C1 segment of cervical spinal cord (tissue), 14 donors: Measurements from ENCODE around the gene USP3.

Source experiments
- DNase-seq, 14 donors: peaks; one replicate each; lab custom pipeline; 2025; lab: John Stamatoyannopoulos, UW

Gene USP3

DNA sequence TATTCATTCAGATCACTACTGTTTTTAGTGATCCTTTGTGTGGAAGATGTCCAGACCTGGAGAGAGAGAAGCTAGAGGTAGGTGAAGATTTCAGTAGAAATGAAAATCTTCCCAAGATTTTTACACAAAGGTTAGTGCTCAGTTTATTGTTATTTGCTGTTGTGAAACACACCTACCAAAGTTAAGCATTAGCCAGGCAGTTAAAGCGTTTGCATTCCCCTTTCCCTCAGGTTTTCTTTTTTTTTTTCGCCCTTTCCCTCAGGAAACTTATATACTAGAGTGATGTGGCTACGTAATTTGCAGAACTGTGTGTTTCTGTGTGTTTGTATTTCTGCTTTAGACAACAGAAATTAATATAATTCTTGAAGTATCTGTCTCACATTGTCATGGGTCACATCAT, 34.5 kb downstream of the USP3 start:
- no peak for DNase-seq

- DNase-seq: no peak
Observed at GRCh38 chr15:63539521-63539920, 35.1 kb downstream of the USP3 start.

GRCh38 chr15:63539998-63540397, 35.6 kb downstream of the USP3 start:
- DNase-seq: no peak

DNA sequence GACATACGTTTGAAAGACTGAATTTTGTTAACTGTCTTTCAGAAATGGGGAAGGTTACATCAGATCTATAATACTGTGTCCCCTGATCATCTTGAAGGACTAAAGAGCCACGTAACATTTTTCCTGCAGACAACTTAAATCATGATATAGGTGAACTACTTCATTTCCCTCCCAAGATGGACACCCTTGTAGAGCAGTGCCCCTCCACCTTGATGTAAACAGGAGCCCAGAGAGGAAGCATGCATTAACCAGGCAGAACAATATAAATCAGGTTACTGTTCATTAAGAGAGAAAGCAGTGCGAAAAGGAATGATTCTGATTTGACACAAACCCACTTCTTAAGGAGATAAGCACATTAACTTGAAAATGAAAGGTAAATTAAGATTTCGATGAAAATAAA, 36.1 kb downstream of the USP3 start:
- no peak for DNase-seq

DNA sequence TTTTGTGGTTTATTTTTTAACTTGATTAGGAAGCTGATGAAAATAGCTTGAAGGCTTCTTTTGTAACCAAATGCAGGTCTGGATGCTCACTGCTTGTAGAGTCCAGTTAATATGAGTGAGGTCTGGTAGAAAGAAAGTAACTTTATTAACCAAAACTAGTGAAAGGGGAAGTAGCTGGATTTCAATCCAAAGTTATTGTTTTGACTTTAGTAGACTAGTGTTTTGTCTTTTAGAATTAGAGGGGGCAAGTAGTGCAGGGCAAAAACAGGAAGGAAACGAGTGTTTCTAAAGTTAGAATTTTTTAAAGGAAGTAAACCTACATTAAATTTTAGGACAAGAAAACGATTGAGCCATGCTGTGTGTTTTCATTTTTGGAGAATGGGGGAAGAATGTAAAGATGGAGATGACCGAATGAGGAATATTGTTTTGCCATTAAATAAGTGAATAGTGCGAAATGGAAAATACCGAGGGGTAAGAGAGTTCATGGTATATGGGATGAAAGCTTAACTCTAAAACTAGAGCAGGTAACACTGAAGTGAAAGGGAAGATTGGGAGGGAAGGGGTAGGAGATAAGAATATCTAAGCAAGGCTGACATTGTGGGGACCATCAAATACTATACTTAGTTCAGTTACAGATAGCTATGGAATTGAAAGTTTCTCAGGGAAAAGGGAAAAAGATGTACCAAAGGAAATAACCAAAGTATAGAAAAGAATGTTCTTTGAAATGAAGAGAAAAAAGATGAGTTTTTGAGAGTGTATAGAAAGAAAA, 40.0 kb downstream of the USP3 start:
- DNase-seq: no peak

- DNase-seq: no peak
Observed at GRCh38 chr15:63545520-63545919, 41.1 kb downstream of the USP3 start.

DNA sequence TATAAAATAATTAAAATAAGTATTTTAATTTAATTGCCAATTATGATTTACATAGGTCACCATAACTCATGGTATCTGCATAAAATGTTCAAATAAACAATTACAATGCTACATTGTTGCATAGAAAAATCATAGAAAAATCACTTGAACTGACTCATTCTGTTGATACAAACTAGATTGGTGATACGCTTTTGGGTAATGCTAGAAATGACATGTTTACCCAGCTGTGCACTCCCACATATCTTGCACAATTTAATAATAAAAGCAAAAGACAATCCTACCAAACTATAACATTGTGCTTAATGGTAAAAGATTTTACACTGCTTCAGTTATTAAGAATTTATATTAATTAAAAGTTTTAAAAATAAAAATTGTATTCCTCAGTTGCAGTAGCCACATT, 47.0 kb downstream of the USP3 start:
- DNase-seq: no peak

GRCh38 chr15:63553388-63553791, 49.0 kb downstream of the USP3 start:
- DNase-seq: no peak

DNA sequence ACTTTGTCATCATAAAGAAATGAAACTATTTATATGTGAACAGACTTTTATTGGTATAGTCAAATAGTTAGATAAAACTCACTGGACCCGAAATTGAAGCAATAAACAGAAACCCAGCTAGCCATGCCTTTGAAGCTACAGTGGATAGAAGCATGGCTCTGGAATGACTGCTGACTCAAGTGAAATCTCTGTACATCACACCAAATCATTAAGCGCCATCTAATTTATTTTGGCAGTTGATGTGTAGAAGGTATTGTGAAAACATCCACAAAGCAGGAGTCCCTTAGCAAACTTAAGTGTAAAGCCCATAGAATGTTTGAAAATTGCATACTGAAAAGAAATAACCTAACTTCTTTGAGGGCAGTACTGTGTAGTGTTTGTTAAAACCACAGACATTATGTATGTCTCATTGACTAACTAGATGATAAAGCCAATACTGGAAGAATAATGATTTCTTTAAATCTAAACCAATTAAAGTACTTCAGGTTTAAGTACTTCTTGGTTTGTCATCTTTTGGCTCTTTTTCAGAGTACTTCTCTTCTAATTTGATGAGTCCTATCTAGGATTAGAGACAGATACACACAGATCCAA, 50.0 kb downstream of the USP3 start:
- DNase-seq: no peak

- DNase-seq: no peak
Observed at GRCh38 chr15:63555507-63555906, 51.1 kb downstream of the USP3 start.

DNA sequence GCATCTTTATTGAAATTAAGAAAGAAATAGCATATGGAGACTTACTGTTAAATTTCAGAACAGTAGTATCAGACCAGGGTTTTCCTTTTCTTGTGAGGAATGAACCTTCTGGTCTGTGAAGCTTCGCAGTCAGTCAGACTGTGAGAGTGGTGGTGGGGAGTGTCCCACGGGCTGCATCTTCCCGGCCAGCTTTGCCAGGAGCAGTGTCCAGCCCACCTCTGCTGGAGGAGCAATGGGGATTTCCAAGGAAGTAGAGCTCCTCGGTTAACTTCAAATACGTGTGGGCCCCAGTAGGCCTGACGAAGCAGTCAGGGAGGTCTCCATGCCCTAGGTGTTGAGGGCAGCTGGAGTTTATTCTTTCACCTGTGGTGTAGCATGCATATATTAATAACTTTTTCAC, 51.9 kb downstream of the USP3 start:
- no peak for DNase-seq

DNA sequence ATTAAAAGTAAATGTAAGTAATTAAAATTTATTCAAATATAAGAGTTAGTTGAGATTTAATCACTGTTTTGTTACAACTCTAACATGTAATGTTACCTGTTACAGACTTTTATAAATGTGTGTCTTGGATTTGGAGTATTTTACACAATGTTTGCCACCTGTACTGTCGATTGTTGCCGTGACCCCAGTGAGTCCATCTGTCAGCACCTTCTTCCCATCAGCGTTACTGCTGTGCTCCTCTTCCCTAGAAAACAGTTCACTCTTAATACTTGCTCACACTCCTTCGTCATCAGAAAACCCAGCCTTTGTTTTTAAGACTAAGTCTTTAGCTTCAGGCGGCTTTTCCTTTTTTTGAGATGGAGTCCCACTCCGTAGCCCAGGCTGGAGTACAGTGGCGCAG, 52.3 kb downstream of the USP3 start:
- DNase-seq: no peak

- no peak for DNase-seq
Observed at GRCh38 chr15:63559753-63560152, 55.4 kb downstream of the USP3 start.

GRCh38 chr15:63560741-63561448, 56.5 kb downstream of the USP3 start:
- DNase-seq: no peak

DNA sequence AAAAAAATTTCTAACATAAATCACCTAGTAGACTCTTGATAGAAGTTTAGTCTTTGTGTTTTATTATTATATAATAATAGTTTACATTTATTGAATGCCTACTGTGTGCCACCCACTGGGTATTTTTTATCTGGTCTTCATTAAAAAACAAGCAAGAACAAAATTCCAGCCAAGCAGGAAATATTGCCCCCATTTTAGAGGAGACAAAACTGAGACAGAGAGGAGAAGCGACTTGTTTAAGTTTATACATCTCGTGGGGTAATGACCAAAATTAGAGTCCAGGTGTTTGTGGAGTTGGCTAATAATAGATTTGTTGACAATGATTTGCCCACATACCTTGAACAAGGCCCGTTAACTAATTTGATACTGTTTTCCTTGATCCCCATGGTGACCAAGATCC, 59.7 kb downstream of the USP3 start:
- no peak for DNase-seq

- DNase-seq: no peak
Observed at GRCh38 chr15:63565536-63566186, 61.3 kb downstream of the USP3 start.

DNA sequence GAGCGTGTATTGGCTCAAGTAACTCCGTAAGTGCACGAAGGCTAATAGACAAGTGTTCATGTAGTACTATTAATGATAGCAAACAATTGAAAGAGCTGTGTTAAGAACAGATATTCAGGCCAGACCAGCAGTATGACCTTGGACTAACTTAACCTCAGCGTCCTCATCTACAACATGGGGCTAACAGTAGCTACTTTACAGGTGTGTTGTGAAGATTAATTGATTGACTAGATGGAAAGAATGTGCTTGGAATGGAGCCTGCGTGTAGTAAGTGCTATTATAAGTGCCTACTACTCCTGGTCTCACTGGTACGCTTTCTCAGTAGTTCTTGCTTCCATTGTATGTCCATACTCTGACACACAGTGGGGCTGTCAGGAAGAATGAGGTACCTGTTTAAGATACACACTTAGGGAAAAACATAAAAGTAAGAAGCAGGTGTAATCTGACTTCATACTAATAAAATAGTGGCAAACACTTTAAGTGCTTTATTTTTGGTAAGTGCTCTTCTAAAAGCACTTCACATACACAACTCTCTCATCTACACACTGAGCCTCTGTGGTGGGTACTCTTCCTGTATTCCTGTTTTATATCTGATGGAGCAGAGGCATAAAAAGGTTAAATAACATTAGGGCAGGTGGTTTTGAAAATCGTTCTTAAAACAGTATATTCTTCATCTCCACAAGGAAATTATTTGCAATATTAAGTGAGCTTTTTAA, 68.5 kb downstream of the USP3 start:
- DNase-seq: no peak

- no peak for DNase-seq
Observed at GRCh38 chr15:63573533-63573932, 69.1 kb downstream of the USP3 start.

DNA sequence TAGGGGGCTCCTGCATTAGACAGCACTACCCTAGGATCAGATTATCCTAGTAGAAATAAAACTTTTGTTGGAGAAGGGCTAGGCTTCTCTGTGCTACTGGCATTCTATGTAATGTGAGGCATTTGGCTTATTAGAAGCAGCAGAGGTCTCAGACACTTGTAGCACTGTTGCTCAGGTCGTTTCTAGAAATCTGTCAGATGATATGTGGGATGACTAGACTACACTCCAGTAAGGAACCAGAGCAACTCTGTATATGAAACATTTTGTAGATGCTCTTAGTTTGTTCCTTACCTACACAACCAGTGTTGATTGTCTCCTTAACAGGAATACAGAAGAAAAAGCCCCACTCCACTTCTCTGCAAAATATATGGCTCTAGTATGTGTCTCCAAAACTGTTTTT, 70.9 kb downstream of the USP3 start:
- DNase-seq: no peak

DNA sequence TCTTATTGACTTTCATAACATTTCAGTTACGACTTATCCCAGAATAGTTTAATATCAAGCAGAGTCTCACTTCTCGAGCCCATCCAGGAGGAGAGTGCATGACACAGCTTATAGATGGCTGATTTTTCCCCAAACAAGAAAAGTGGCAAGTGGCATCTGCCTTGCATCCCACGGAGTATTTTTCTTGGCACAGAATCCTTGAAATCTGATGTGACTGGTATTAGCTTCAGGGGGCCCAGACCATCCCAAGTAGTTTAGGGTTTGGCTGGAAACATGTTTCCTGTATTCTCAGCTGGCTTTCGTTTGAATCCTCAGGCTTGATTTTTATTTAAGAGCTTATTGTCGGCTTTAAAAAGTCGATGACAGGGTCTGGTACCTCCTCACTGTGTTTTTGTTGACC, 72.0 kb downstream of the USP3 start:
- no peak for DNase-seq

GRCh38 chr15:63582179-63582578, 77.8 kb downstream of the USP3 start:
- no peak for DNase-seq
